OCI-LY7 (cell line): ENCODE data around the gene GLIPR2.

Source experiments
- CTCF ChIP-seq: fragments of 200-600 bp; sonication (generic); conservative IDR thresholded peaks from 2 replicates; pipeline ENCODE4 v1.5.1; 2014; ENCODE audit warnings: mild to moderate bottlenecking, antibody characterized with exemption, low read length, moderate library complexity, mixed read lengths
- EZH2phosphoT487 ChIP-seq: fragments of 200-600 bp; sonication (generic); IDR thresholded peaks from 2 replicates; pipeline ENCODE4 v1.6.1; 2018; ENCODE audit warnings: low read depth, borderline replicate concordance, mild to moderate bottlenecking, mixed run types, antibody characterized with exemption, low read length, moderate library complexity, mixed read lengths

- TF ChIP-seq CTCF (no peak), EZH2phosphoT487 (no peak)
Measured at GRCh38 chr9:36132086-36132485, 4.4 kb upstream of the GLIPR2 start.
